Measurements from ENCODE around the gene CLK4.

GRCh38 chr5:178573216-178573615 is 53.6 kb downstream of the CLK4 start:
- TF ChIP-seq CTCF (conservative IDR thresholded peaks at IDR 0.05; ENCODE audit: low read depth in 2 of 2) (no peak), EZH2phosphoT487 (IDR thresholded peaks at IDR 0.05; ENCODE audit: unreplicated experiment) (no peak), REST (IDR thresholded peaks at IDR 0.05; ENCODE audit: unreplicated experiment) (no peak), POLR2AphosphoS5 (IDR thresholded peaks at IDR 0.05; ENCODE audit: low read depth) (no peak), EZH2 (IDR thresholded peaks at IDR 0.05; ENCODE audit: low read depth, unreplicated experiment) (no peak)

Data from GM23338 (cell line).